Stomach (tissue), 9 donors: ENCODE results near the gene RPL22L1. TPM values are rescaled to one million over a fixed set of nuclear protein-coding genes. Genes with fewer than 3 reads are reported as not detected.
A peak's percentile ranks its signal among the peaks of the same experiment; 100 is the strongest.

Experiments
- DNase-seq, 2 donors: peaks; one replicate each; pipeline versions ENCODE4 v3.0.0 to v3.0.0-alpha.2; 2013 to 2019
- H3K27ac ChIP-seq, 5 donors: fragments of 200-600 bp in 4 of 5; sonication (generic) in 4 of 5; one replicate each; pipeline ENCODE4 v1.5.1; 2013 to 2019; ENCODE audit warnings: mild to moderate bottlenecking in 1 of 5, moderate library complexity in 1 of 5
- H3K27me3 ChIP-seq, 3 donors: fragments of 200-600 bp; sonication (generic); one replicate each; pipeline ENCODE4 v1.5.1; 2017 to 2019; ENCODE audit warnings: mixed run types in 1 of 3
- H3K36me3 ChIP-seq, 4 donors: fragments of 200-600 bp; sonication (generic); 1 replicate in 3 of 4; 2 replicates in 1 of 4; pipeline ENCODE4 v1.5.1; 2016 to 2019
- H3K4me1 ChIP-seq, 4 donors: fragments of 200-600 bp; sonication (generic); one replicate each; pipeline ENCODE4 v1.5.1; 2016 to 2019
- H3K4me3 ChIP-seq, 4 donors: fragments of 200-600 bp; sonication (generic) in 3 of 4; one replicate each; pipeline ENCODE4 v1.5.1; 2016 to 2019; ENCODE audit warnings: mild to moderate bottlenecking in 1 of 4
- H3K9me3 ChIP-seq, 4 donors: fragments of 200-600 bp; sonication (generic); one replicate each; pipeline ENCODE4 v1.5.1; 2016 to 2019
- CTCF ChIP-seq, 7 experiments: fragments of 450-650 bp in 4 of 7; fragments of 200-600 bp in 3 of 7; sonication (generic) in 3 of 7; IDR thresholded peaks; one replicate each; pipeline ENCODE4 v1.5.1; 2016 to 2019; ENCODE audit warnings: antibody characterized with exemption in 7 of 7, control low read depth in 2 of 7, mild to moderate bottlenecking in 1 of 7
- EP300 ChIP-seq: sonication (generic); formaldehyde crosslinking; IDR thresholded peaks from one replicate; pipeline ENCODE4 v1.6.1; 2017; ENCODE audit warnings: antibody characterized with exemption
- POLR2A ChIP-seq, 4 donors: fragments of 450-650 bp; IDR thresholded peaks; one replicate each; pipeline ENCODE4 v1.6.1; 2016; ENCODE audit warnings: antibody characterized with exemption in 4 of 4, control low read depth in 2 of 4, mild to moderate bottlenecking in 1 of 4, moderate library complexity in 1 of 4
- POLR2AphosphoS5 ChIP-seq, 3 donors: sonication (generic); formaldehyde crosslinking; IDR thresholded peaks; one replicate each; pipeline ENCODE4 v1.6.1; 2016; ENCODE audit warnings: antibody characterized with exemption in 3 of 3
- WGBS, 5 donors: extraction: QIAGEN DNeasy Blood & Tissue Kit in 3 of 5; methylation state at CpG; one replicate each; pipeline versions ENCODE4 v1.1.5 to v1.1.7; 2013 to 2018; 5-methylcytosine and 5-hydroxymethylcytosine counted together
- intact Hi-C: fragments of 100-400 bp; cut with DNase I; formaldehyde crosslinking; loops from one replicate; pipeline ENCODE4 v1.15.1; 2023; ENCODE audit warnings: low total_unique reads
- polyA plus RNA-seq, 3 donors: library from polyadenylated mRNA; stranded (reverse); fragments of 200-250 nt; gene quantifications; one replicate each; pipeline ENCODE4 v1.2.3, GENCODE V29; 2013
- total RNA-seq, 5 donors: library from RNA; depleted of rRNA; stranded (reverse); fragments of >200 nt; gene quantifications; one replicate each; pipeline versions ENCODE4 v1.1.0 to v1.2.3, GENCODE V29; 2014 to 2016
- donor health status: healthy with polysubstance abuse.
- donor health status: Bipolar disorder and iron deficiency.
- donor health status: healthy.

Gene RPL22L1
- total and polyA plus RNA-seq, 8 donors, result 22.2 to 162 (median 57.8) TPM; not detected in 1

GRCh38 chr3:170816841-170817240, 53.2 kb downstream of the RPL22L1 start:
- H3K4me3 ChIP-seq, result no peak overlapping the region
- no peak for DNase-seq
- no peak overlapping the region for H3K27ac ChIP-seq
- 44 to 72% (median 56%) methylated on average over 2 of the region's 2 CpGs for WGBS, 5 donors
- peaks cover 0 to 7% (median 5%) of the 10 kb centered on the region in 4 donors for H3K4me1 ChIP-seq
- TF ChIP-seq POLR2AphosphoS5 (IDR thresholded peaks at IDR 0.05) (no peak), POLR2A (IDR thresholded peaks at IDR 0.05) (no peak), EP300 (no peak), CTCF (IDR thresholded peaks at IDR 0.05) (no peak)
- no peaks in the 10 kb centered on the region for H3K27me3 ChIP-seq
- H3K36me3 ChIP-seq, result no peaks in the 10 kb centered on the region
- intact Hi-C loops, result no loop called here
- no peaks in the 10 kb centered on the region for H3K9me3 ChIP-seq

GRCh38 chr3:170816341-170816740, 53.7 kb downstream of the RPL22L1 start:
- no peaks in the 10 kb centered on the region for H3K36me3 ChIP-seq
- H3K4me3 ChIP-seq, result no peak overlapping the region
- DNase-seq, result no peak
- H3K27ac ChIP-seq, result no peak overlapping the region
- H3K9me3 ChIP-seq, result no peaks in the 10 kb centered on the region
- WGBS, 5 donors, result 76 to 91% (median 81%) methylated on average over 2 of the region's 2 CpGs
- no peak for TF ChIP-seq POLR2AphosphoS5 (IDR thresholded peaks at IDR 0.05)
- no peak for TF ChIP-seq CTCF (IDR thresholded peaks at IDR 0.05)
- TF ChIP-seq EP300, result no peak
- TF ChIP-seq POLR2A (IDR thresholded peaks at IDR 0.05), result no peak
- intact Hi-C loops, result no loop called here
- peaks cover 0 to 11% (median 6%) of the 10 kb centered on the region in 4 donors for H3K4me1 ChIP-seq
- no peaks in the 10 kb centered on the region for H3K27me3 ChIP-seq

- no peaks in the 10 kb centered on the region for H3K36me3 ChIP-seq
- H3K27ac ChIP-seq, result no peak overlapping the region
- WGBS, 5 donors, result 65 to 83% (median 76%) methylated on average over 3 of the region's 3 CpGs
- intact Hi-C loops, result no loop called here
- H3K27me3 ChIP-seq, result no peaks in the 10 kb centered on the region
- DNase-seq, result no peak
- no peak overlapping the region for H3K4me3 ChIP-seq
- H3K4me1 ChIP-seq, result peaks cover 0 to 13% (median 6%) of the 10 kb centered on the region in 4 donors
- TF ChIP-seq EP300, result no peak
- no peak for TF ChIP-seq POLR2AphosphoS5 (IDR thresholded peaks at IDR 0.05)
- no peak for TF ChIP-seq CTCF (IDR thresholded peaks at IDR 0.05)
- no peak for TF ChIP-seq POLR2A (IDR thresholded peaks at IDR 0.05)
- no peaks in the 10 kb centered on the region for H3K9me3 ChIP-seq
Measured at GRCh38 chr3:170815936-170816335, 54.1 kb downstream of the RPL22L1 start.

GRCh38 chr3:170815340-170815739, 54.7 kb downstream of the RPL22L1 start:
- H3K27me3 ChIP-seq, result no peaks in the 10 kb centered on the region
- peaks cover 0 to 13% (median 6%) of the 10 kb centered on the region in 4 donors for H3K4me1 ChIP-seq
- H3K36me3 ChIP-seq, result no peaks in the 10 kb centered on the region
- H3K4me3 ChIP-seq, result no peak overlapping the region
- peak; percentile 62 to 73 for DNase-seq
- 23 to 34% (median 31%) methylated on average over 8 of the region's 8 CpGs for WGBS, 5 donors
- H3K9me3 ChIP-seq, result no peaks in the 10 kb centered on the region
- intact Hi-C loops, result no loop called here
- TF ChIP-seq EP300, result no peak
- TF ChIP-seq POLR2AphosphoS5 (IDR thresholded peaks at IDR 0.05), result no peak
- TF ChIP-seq CTCF (IDR thresholded peaks at IDR 0.05), result no peak
- TF ChIP-seq POLR2A (IDR thresholded peaks at IDR 0.05), result no peak
- H3K27ac ChIP-seq, result no peak overlapping the region

Other genes with a start within 250 kb of the RPL22L1 start
- gene EIF5A2, start 38.4 kb upstream of the RPL22L1 start, total RNA-seq, result 10 to 100 TPM in 1 of 5 donors, 1 to 10 TPM in 4; 2.9 to 27.2 (median 7.2) TPM
- 1 to 10 TPM; 1.5 to 5.4 (median 4.1) TPM for gene EIF5A2, start 38.4 kb upstream of the RPL22L1 start, polyA plus RNA-seq
- gene SLC2A2, start 156.5 kb upstream of the RPL22L1 start, total RNA-seq, result 1 to 10 TPM in 1 of 5 donors, not detected in 4; 2.9 TPM
- not detected for gene SLC2A2, start 156.5 kb upstream of the RPL22L1 start, polyA plus RNA-seq